Hepatocyte (in vitro differentiated cells): Measurements from ENCODE around the gene PHOX2A. TPM values are rescaled to one million over a fixed set of nuclear protein-coding genes. Genes with fewer than 3 reads are reported as not detected.

Experiments
- DNase-seq: peaks from one replicate; pipeline ENCODE4 v3.0.0-alpha.2; 2016; ENCODE audit warnings: low spot score
- H2AFZ ChIP-seq: fragments of 200-600 bp; sonication (generic); 2 replicates; pipeline ENCODE4 v1.6.0; 2016; ENCODE audit warnings: antibody characterized with exemption, mild to moderate bottlenecking
- H3K27ac ChIP-seq: fragments of 200-600 bp; sonication (generic); 2 replicates; pipeline ENCODE4 v1.5.1; 2016; ENCODE audit warnings: mild to moderate bottlenecking
- H3K27me3 ChIP-seq: fragments of 200-600 bp; sonication (generic); 2 replicates; pipeline ENCODE4 v1.6.1; 2016
- H3K36me3 ChIP-seq: fragments of 200-600 bp; sonication (generic); replicated peaks from 2 replicates; pipeline ENCODE4 v1.5.1; 2016; ENCODE audit warnings: low read depth; ENCODE audit not compliant: insufficient read depth
- H3K4me1 ChIP-seq: fragments of 200-600 bp; sonication (generic); 2 replicates; pipeline ENCODE4 v1.5.1; 2016; ENCODE audit warnings: mild to moderate bottlenecking, moderate library complexity; ENCODE audit not compliant: insufficient read depth
- H3K4me2 ChIP-seq: fragments of 200-600 bp; sonication (generic); 2 replicates; pipeline ENCODE4 v1.6.0; 2016
- H3K4me3 ChIP-seq: fragments of 200-600 bp; sonication (generic); 2 replicates; pipeline ENCODE4 v1.5.1; 2016; ENCODE audit warnings: mild to moderate bottlenecking
- H3K79me2 ChIP-seq: fragments of 200-600 bp; sonication (generic); 2 replicates; pipeline ENCODE4 v1.6.0; 2017; ENCODE audit warnings: mild to moderate bottlenecking
- H3K9me2 ChIP-seq: fragments of 200-600 bp; sonication (generic); replicated peaks from 2 replicates; pipeline ENCODE4 v1.6.0; 2017; ENCODE audit warnings: mild to moderate bottlenecking; ENCODE audit not compliant: insufficient read depth
- H3K9me3 ChIP-seq: fragments of 200-600 bp; sonication (generic); 2 replicates; pipeline ENCODE4 v1.5.1; 2016; ENCODE audit warnings: low read depth, mild to moderate bottlenecking
- H4K20me1 ChIP-seq: fragments of 200-600 bp; sonication (generic); 2 replicates; pipeline ENCODE4 v1.6.0; 2016; ENCODE audit warnings: mild to moderate bottlenecking; ENCODE audit not compliant: insufficient read depth, poor library complexity, severe bottlenecking
- EZH2 ChIP-seq: fragments of 200-600 bp; sonication (generic); IDR thresholded peaks from 2 replicates; pipeline ENCODE4 v1.6.1; 2016; ENCODE audit warnings: antibody characterized with exemption, mild to moderate bottlenecking, borderline replicate concordance
- EZH2phosphoT487 ChIP-seq: fragments of 200-600 bp; sonication (generic); IDR thresholded peaks from one replicate; pipeline ENCODE4 v1.6.1; 2018; ENCODE audit warnings: antibody characterized with exemption, mild to moderate bottlenecking, low read depth, moderate library complexity; ENCODE audit not compliant: unreplicated experiment, severe bottlenecking
- WGBS: methylation state at CpG from one replicate; pipeline ENCODE4 v1.1.6; 2016; ENCODE audit warnings: low lambda C conversion rate; ENCODE audit errors: missing lambda C conversion rate; 5-methylcytosine and 5-hydroxymethylcytosine counted together
- polyA plus RNA-seq: library from polyadenylated mRNA; unstranded; fragments of >200 nt; fragmentation: Nextera tagmentation; extraction: Ambion mirVana; gene quantifications from 2 replicates; pipeline ENCODE4 v1.2.1, GENCODE V29; 2016
- total RNA-seq: library from RNA; depleted of rRNA; stranded (reverse); fragments of >200 nt; gene quantifications from 2 replicates; pipeline ENCODE4 v1.2.3, GENCODE V29; 2014
- TF ChIP-seq, protein P1 (sequence below): fragments of 200-600 bp; sonication (generic); IDR thresholded peaks from 2 replicates; pipeline ENCODE4 v1.5.1; 2016; ENCODE audit warnings: antibody characterized with exemption, mild to moderate bottlenecking; ENCODE audit not compliant: poor library complexity

The PHOX2A gene
- total and polyA plus RNA-seq, 2 experiments from 2014 or later: not detected

DNA sequence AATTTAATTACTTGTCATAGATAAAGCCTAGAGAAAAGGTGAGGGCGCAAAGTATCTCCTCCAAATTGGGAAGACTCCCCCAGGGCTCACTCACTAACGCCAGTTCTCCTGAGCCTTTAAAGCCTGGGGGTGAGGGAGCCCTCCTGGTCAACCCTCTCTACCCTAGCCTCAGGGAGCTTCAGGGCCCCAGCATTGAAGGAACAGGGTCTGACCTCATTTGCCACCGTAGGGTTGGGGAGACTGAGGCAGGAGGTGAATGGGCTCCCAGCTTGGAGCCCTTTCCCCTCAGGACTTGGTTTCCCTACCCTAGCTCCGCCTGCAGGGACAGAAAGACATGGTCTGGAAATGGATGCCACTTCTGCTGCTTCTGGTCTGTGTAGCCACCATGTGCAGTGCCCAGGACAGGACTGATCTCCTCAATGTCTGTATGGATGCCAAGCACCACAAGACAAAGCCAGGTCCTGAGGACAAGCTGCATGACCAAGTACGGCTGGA lies 25.7 kb downstream of the PHOX2A start:
- no peak overlapping the region for H3K4me3 ChIP-seq
- DNase-seq: no peak
- TF ChIP-seq EZH2phosphoT487 (no peak), EZH2 (no peak)
- TF ChIP-seq, protein P1, sequence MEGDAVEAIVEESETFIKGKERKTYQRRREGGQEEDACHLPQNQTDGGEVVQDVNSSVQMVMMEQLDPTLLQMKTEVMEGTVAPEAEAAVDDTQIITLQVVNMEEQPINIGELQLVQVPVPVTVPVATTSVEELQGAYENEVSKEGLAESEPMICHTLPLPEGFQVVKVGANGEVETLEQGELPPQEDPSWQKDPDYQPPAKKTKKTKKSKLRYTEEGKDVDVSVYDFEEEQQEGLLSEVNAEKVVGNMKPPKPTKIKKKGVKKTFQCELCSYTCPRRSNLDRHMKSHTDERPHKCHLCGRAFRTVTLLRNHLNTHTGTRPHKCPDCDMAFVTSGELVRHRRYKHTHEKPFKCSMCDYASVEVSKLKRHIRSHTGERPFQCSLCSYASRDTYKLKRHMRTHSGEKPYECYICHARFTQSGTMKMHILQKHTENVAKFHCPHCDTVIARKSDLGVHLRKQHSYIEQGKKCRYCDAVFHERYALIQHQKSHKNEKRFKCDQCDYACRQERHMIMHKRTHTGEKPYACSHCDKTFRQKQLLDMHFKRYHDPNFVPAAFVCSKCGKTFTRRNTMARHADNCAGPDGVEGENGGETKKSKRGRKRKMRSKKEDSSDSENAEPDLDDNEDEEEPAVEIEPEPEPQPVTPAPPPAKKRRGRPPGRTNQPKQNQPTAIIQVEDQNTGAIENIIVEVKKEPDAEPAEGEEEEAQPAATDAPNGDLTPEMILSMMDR: no peak
- H3K9me3 ChIP-seq: no peaks in the 10 kb centered on the region
- H3K4me1 ChIP-seq: peaks cover 8% of the 10 kb centered on the region
- H3K79me2 ChIP-seq: no peaks in the 10 kb centered on the region
- WGBS: 89% methylated on average over 5 of the region's 5 CpGs
- peaks cover 9% of the 10 kb centered on the region for H3K27me3 ChIP-seq
- no peak overlapping the region for H3K27ac ChIP-seq
- no peak overlapping the region for H3K4me2 ChIP-seq
- no peaks in the 10 kb centered on the region for H3K9me2 ChIP-seq
- no peaks in the 10 kb centered on the region for H4K20me1 ChIP-seq
- no peaks in the 10 kb centered on the region for H3K36me3 ChIP-seq
- no peak overlapping the region for H2AFZ ChIP-seq

DNA sequence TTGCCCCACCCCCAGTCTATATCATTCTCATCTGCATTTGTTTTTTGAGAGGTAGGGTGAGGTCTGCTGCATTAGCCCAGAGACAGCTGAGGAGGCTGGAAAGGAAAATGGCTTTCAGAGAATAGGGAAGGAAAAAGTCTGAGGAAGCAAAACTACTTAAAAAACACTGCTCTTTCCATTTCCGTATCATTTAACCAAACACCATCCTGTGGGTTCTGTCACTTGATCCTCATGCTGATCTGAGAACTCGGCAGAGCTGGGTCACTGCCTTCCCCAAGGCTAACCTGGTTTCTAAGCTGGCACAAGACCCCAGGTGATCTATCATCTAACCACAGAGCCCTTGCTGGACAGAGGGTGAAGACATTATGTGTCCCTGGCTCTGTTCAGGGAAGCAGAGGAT lies 26.1 kb downstream of the PHOX2A start:
- Histone ChIP-seq H3K4me2 (no peak overlapping the region), H2AFZ (no peak overlapping the region), H3K79me2 (no peaks in the 10 kb centered on the region), H3K9me2 (no peaks in the 10 kb centered on the region), H3K27ac (no peak overlapping the region), H3K4me3 (no peak overlapping the region), H3K4me1 (peaks cover 8% of the 10 kb centered on the region), H3K36me3 (no peaks in the 10 kb centered on the region), H4K20me1 (no peaks in the 10 kb centered on the region), H3K27me3 (peaks cover 9% of the 10 kb centered on the region), H3K9me3 (no peaks in the 10 kb centered on the region)
- no peak for DNase-seq
- TF ChIP-seq, protein P1: no peak
- TF ChIP-seq EZH2 (no peak), EZH2phosphoT487 (no peak)
- WGBS: 54% methylated on average over 2 of the region's 2 CpGs

DNA sequence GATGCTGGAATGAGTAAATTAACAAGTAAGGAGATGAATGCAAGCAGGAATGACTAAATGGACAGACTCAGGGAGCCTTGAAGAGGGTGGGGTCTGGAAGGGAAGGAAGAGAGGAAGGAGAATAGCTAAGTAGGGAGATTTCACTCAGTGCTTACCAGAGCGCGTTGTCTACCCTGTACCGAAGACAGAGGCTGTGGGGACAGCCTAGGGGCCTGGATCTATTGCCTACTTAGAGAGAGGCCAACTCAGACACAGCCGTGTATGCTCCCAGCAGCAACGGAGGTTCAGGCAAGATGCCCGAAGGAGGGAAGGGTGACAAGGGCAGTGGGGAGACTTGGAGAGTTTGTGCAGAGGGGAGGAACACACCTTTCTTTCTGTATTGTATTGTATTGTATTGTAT lies 27.3 kb downstream of the PHOX2A start, which contains the start of gene FOLR2:
Gene FOLR2, plus strand, starts transcription at position 157 of the 400 bp plus-strand sequence. CDS start 1,791 bp downstream, outside the sequence.
- DNase-seq: no peak
- no peaks in the 10 kb centered on the region for H3K4me1 ChIP-seq
- H3K4me3 ChIP-seq: no peak within 1 kb of the TSS
- peaks cover 9% of the 10 kb centered on the region for H3K27me3 ChIP-seq
- H3K9me3 ChIP-seq: no peaks in the 10 kb centered on the region
- H3K27ac ChIP-seq: no peak within 1 kb of the TSS
- H4K20me1 ChIP-seq: no peaks in the 10 kb centered on the region
- TF ChIP-seq, protein P1: no peak
- no peak for TF ChIP-seq EZH2
- no peak for TF ChIP-seq EZH2phosphoT487
- H2AFZ ChIP-seq: no peak within 1 kb of the TSS
- no peaks in the 10 kb centered on the region for H3K9me2 ChIP-seq
- H3K36me3 ChIP-seq: no peaks in the 10 kb centered on the region
- WGBS: 92% methylated on average over 6 of the region's 6 CpGs
- no peak within 1 kb of the TSS for H3K4me2 ChIP-seq
- no peaks in the 10 kb centered on the region for H3K79me2 ChIP-seq
